Measurements from ENCODE around the gene FATE1.

DNA sequence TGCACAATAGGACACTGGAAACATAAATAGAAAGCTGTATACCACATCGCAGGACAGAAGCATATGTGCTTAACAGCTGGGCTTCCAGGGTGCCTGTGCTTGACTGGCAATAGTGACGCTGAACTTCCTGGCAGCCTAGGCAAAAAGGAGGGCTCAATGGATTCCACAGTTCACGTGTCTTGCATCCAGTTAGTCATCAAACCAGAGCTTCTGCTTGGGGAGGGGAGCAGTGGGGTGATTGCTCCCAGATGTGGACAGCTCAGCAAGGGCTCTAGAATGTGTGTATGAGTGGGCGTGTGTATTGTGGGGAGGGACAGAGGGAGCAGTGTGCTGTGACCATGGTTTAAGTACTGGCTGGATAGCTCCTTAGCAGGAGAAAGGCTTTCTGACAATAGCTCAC, 18.3 kb upstream of the FATE1 start:
- TF ChIP-seq, protein P1, sequence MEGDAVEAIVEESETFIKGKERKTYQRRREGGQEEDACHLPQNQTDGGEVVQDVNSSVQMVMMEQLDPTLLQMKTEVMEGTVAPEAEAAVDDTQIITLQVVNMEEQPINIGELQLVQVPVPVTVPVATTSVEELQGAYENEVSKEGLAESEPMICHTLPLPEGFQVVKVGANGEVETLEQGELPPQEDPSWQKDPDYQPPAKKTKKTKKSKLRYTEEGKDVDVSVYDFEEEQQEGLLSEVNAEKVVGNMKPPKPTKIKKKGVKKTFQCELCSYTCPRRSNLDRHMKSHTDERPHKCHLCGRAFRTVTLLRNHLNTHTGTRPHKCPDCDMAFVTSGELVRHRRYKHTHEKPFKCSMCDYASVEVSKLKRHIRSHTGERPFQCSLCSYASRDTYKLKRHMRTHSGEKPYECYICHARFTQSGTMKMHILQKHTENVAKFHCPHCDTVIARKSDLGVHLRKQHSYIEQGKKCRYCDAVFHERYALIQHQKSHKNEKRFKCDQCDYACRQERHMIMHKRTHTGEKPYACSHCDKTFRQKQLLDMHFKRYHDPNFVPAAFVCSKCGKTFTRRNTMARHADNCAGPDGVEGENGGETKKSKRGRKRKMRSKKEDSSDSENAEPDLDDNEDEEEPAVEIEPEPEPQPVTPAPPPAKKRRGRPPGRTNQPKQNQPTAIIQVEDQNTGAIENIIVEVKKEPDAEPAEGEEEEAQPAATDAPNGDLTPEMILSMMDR (IDR thresholded peaks at IDR 0.05): no peak
- no peak for TF ChIP-seq POLR2A (IDR thresholded peaks at IDR 0.05)
- TF ChIP-seq EP300 (IDR thresholded peaks at IDR 0.05): no peak
